GM18520 (cell line): ENCODE results near the gene LIMS4.
"Not testable (repeated sequence)": the region's sequence is repeated elsewhere in the genome, so short reads cannot be mapped to it uniquely, and the experiment has no call there.

ENCODE experiments used
- ATAC-seq: cut with Tn5 transposase; IDR thresholded peaks from one replicate; pipeline ENCODE4 v1.9.1; 2021; ENCODE audit not compliant: unreplicated experiment

The LIMS4 gene

DNA sequence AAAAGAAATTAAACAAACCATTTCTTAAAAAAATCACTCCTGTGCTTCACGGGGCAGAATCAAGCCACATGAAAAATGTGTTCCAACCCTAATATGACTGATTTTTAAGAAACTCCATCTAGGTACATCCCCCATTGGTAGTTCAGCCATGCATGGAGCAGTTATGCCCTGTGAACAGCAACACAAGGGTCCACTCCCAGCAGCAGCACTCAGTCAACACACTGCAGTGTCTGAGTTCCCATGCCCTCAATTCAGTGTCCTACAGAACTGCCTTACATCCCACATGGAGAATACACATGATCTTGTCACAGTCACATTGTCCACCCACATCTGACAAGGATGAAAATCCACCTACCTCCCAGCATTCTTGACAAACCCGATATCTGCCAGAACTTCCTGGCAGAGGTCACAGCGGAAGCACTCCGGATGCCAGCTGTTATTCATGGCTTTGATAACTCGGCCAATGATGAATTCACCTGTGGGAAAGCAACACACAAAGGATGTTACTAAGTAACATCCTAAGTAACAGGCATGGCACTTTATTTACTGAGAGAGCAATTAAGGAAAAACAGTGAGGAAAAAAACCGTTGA is 17.4 kb downstream of the LIMS4 start:
- not testable (repeated sequence) for ATAC-seq

DNA sequence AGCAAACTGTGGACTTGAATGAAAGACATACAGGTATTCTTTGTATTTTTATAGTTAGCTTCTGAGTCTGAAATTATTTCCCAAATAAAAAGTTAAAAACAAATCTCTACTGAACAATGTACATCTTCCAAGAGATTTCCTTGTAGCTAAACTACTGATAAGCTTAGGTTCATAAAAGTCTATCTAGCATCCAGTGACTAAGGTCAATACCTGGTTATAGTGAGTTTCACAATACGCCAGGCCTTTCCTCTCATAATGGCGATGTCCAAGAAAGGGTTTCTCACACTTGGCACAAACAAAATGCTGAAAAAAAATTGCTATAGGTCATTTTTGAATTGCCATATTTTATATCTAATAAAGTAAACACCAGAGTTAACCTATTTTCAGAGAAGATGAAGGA is 21.7 kb downstream of the LIMS4 start:
- not testable (repeated sequence) for ATAC-seq

DNA sequence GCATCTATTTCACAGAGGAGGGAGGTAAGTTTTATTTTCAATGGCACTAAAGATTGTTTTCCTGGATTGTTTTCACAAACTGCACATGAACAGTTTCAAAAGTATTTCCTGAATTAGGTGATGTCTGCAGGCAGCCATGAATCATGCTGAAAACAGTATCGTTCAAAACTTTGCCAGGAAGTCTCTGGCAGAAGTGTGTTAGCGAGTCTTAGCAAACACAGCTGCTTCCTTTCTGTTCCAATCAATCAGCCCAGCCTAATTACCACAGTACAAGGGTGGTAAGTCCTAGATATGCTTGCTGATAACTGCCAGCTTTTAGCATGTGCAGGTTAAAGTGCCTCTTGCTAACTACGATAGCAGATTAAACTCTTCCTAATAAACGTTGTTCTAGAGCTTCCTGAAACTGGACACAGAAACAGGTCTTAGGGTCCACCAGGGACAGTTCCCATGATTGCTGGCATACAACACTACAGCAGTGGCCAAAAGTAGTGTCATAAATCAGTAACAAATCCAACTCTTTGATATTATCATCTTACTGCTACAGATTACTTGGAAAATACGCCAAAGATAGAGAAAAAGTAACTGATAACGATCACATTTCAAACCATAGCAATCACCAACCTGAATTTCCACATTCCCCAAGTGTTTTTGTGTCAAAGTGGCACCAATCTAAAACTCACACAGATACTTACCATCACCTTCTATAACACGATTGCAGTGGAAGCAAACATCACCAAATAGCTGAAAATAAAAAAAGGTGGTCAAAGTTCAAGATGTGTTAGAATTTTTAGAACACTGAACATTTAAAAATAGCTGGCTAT is 23.3 kb downstream of the LIMS4 start:
- ATAC-seq, result not testable (repeated sequence)

DNA sequence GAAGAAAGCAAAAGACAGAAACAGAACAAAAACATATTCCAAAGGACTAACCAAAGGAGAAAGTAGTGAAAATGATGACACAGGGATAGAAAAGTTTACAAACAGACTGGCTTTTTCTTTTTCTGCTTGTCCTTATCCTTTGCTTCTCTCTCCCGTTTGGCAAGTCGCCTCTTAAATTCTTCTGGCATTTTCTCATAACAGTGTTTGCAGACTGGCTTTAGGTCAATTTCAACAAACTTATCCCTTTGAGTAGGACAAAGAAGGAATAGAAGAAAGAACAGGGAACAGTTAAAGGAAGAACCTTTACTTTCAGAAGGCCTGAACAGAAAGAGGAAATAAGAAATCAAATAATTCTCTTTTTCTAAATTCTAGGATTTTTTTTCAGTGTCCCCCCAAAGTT is 26.0 kb downstream of the LIMS4 start:
- not testable (repeated sequence) for ATAC-seq

DNA sequence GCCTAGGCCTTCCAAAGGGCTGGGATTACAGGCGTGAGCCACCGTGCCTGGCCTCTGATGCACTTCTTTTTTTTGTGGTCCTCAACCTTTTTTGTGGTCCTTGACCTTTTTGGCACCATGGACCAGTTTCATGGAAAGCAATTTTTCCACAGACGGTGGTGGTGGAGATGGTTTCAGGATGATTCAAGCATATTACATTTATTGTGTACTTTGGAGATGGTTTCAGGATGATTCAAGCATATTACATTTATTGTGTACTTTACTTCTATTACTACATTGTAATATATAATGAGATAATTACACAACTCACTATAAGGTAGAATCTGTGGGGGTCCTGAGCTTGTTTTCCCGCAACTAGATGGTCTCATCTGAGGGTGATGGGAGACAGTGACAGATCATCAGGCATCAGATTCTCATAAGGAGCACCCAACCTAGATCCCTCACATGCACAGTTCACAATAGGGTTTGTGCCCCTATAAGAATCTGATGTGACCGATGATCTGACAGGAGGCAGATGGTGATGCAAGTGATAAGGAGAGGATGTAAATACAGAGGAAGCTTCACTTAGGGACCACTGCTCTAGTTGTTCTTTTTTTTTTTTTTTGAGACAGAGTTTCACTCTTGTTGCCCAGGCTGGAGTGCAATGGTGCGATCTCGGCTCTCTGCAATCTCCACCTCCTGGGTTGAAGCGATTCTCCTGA is 29.2 kb downstream of the LIMS4 start:
- ATAC-seq, result not testable (repeated sequence)

DNA sequence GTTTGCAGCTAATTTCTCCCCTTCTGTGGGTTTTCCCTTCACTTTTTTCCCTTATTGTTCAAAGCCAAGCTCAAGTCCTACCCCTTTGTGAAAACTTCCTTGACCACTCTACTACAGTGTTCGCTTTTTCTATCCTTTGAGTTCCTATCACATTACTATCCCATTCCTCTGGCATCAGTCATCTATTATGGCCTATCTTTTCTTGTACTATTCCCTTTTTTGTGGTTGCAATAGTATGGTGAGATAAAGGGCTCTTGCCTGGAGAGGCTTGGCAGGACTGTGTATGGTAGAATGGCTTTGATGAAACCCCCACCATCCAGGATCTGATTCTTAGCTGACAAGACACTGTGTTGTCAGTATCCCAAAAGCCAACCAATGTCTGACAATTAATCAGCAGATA is 30.7 kb downstream of the LIMS4 start:
- ATAC-seq, result not testable (repeated sequence)

DNA sequence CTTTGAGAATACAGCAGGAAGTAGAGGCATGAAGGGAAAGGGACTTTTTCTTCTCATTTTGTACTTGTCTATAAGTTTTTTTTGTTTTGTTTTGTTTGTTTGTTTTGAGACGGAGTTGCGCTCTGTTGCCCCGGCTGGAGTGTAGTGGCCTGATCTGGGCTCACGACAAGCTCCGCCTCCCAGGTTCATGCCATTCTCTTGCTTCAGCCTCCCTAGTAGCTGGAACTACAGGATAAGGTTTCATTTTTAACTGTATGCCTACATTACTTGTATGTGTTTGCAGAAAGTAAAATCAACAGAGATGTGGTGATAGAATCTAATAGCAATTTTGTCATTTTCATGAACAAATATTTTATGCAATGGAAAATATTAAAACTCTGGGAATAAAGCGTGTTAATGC is 38.1 kb downstream of the LIMS4 start:
- not testable (repeated sequence) for ATAC-seq

DNA sequence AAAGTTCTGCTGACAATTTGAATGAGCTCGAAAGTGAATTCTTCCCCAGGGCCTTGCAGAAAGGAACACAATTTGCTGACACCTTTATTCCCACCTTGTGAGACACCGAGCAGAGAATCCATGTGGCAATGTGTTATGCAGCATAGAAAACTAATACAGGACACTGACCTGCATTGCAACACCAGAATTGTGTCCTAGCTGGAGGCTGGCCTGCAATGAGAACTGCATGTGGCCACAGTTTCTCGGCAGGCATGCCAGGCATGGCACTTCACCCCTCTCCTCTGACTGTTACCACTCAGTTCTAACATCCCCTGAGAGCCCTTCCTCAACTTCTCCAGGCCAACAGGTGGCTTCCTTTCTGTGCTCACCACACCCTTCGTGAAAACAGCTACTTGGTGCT is 46.9 kb downstream of the LIMS4 start:
- ATAC-seq, result not testable (repeated sequence)

DNA sequence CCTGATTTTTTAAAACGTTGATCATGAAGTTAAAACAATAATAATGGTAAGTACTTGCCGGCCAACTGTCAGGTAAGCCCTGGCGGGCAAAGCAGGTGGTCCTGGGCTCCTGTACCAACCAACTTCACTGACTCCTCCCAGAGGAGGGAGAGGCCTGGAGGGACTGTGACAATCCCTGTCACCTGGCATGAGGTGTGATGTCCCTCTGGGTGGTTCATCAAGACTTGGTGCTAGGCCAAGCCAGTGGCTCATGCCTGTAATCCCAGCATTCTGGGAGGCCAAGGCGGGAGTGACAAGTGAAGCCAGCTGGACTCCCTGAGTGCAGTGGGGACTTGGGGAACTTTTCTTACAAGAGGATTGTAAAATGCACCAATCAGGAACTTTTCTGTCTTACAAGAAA is 48.2 kb downstream of the LIMS4 start:
- not testable (repeated sequence) for ATAC-seq

DNA sequence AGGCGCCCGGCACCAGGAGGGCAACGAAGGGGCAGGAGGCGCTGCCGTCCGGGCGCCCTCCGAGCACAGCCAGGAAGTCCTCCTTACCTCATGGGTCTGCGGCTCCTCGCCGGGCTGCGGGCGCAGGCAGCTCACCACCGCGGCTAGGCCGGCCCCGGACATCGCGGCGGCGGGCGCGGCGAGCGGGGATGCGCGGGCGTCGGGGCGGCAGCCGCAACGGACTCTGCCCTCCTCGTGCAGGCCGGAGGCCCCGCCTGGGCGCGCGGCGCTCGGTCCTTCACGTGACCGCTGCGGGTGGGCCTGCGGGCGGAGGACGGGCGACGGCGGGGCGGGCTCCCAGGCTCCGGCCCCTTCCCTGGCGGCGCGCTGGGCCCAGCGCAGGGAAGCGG is 49.0 kb downstream of the LIMS4 start:
- ATAC-seq, result not testable (repeated sequence)

DNA sequence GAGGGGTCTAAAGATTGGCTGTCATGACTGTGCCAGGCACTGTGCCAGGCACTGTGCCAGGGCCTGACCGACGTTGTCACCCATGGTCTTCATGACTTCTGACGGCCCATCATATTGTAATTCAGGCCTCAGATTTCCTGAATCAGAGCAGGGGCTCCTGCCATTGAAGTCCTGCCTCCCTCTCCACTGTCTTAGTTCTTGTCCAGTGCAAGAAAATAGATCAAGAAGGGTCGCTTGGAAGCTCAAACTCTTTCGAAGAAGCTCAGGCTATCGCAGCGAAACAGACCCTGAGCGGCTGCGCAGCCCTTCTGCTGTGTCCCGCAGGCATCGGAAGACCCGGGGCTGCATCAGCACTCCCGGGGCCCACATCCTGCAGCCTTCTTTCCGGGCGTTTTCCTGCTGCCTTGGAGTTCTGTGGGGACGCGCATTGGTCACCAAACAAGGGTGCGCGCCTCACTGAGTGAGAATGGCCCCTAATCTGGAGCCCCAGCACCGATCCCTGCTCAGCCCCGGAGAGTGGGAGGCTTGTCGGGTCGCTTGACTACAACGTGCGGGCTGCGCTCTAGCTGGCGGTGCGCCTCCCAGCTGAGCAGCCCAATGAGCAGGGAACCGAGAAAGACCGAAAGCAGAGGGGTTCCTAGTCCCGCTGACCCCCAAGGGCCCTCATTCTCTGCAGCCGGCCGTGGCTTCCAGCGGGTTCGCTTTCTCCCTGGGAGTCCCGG is 49.6 kb downstream of the LIMS4 start:
- not testable (repeated sequence) for ATAC-seq

DNA sequence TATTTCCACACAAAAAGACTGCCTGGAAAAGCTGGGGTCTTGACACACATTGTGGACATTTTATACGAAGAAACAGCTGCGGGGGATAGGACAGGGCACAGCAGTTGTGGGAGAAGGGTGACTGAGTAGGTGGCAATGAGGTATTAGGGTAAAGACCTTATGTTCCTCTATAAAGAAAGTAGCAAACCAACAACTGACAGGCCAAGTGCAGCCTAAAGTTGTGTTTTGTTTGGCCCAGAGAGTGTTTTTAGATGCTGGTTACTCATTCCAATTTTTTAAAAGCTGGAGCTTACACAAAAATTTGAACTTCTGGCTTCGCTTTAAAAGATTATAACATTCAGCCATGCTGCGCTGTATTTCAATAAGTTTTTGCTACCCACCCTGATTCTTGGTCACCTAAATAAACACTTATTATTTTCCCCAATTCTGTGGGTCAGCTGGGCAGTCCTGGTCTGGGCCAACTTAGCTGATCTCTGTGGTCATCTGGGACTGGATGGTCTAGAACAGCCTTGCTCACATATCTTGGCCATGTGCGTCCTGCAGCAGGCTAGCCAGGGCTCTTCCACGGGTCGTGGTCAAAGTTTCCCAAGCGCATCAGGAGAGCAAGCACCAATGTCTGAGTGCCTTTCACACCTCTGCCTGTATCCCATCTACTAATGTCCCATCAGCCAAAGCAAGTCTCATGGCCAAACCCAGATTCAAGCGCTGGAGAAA is 51.8 kb downstream of the LIMS4 start:
- not testable (repeated sequence) for ATAC-seq

DNA sequence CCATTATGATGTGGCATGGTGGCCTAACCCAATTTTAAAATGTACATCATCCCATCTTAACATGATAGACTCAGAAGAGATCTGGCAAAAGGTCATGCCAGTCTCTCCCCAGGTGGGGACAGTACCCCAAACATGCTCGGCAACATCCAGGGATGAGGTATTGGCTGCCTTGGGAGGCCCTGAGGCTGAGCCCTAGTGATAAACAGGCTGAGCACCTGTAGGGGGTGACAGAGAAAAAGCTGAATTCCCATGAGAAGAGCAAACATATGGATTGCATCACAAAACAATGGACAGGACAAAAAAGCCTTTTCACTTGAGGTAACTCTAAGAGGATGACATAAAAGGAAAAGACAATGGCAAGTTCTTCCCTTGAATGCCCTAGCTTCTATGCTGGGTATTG is 65.5 kb downstream of the LIMS4 start:
- not testable (repeated sequence) for ATAC-seq

DNA sequence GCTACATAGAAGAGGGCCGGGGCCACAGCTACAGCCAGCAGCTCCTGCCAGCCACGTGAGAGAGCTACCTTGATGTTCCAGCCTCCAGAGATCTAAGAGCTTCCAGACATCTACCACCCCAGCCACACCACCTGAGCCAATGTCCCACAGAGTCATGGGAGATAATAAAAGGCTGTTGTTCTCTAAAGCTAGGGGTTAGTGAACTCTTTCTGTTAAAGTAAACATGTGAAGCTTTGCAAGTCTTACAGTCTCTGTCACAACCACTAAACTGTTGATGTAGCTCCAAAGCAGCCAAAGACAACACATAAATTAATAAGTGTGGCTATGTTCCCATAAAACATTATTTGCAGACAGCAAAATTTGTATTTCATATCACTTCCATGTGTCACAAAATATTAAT is 67.6 kb downstream of the LIMS4 start:
- ATAC-seq, result not testable (repeated sequence)

DNA sequence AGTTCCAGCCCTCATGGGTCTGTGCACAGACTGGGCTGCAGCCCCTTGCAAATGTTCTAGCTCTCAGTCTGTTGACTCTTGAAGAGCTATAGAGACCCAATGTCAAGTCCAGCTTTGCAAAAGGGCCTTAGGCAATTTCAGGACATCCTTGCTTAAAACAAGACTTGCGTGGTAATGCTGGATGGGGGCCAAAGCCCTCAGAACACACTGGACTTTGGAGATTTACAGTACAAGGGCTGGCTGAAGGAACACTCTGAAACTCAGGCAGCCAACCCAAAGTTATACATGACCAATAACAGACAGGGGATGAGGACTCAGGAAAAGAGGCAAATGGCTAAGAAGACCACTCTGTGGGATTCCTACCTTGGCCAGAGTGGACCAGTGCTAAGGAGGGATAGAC is 68.4 kb downstream of the LIMS4 start:
- not testable (repeated sequence) for ATAC-seq

DNA sequence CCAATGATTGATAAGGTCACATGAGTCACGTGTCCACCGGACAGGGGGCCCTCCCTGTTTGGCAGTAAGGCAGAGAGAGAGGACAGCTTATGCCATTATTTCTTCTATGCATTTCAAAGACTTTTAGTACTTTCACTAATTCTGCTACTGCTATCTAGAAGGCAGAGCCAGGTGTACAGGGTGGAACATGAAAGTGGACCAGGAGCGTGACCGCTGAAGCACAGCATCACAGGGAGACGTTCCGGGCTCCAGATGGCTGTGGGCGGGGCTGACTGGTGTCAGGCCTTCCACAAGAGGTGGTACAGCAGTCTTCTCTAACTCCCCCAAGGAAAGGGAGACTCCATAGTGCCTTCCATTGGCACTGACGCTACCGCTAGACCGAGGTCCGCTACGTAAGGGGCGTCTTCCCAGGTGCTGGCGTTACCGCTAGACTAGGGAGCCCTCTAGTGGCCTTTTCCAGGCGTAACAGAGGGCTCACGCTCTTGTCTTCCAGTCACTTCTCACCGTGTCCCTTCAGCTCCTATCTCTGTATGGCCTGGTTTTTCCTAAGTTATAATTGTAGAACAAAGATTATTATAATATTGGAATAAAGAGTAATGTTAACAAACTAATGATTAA is 71.5 kb downstream of the LIMS4 start:
- not testable (repeated sequence) for ATAC-seq

DNA sequence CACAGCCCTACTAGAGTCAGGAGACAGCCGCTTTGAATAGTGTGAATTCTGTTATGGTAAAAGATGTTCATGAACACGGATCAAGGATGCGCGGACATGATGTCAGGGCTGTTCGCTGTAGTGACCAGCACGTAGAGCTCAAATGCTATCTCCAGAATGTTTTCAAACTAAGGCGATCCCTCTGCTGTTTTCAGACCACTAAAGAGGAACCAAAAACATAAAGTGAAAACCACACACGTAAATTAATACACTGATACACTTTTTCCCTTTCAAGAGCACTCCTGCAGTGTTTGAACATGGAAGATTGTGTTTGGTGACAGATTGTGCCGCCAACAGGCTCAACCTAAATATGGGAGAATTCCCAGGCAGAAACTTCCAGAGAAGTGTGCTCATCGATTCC is 73.2 kb downstream of the LIMS4 start:
- not testable (repeated sequence) for ATAC-seq

DNA sequence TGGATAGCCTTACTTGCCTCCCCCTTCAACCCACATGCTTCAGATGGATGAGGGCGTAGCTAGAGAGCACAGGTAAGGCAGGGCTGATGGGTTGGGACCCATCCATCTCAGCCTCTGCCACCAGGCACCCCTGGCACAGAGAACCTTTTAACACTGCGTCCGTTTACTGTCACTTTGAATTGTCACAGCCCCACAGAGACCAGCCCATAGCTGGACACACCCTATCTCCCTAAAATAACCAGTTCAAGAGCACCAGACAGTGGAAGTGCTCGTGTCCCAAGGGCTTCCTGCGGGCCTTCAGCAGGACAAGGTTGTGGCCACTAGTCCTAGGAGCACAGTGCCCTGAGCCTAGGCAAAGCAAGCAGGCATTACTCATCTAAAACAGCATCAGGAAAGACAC is 76.6 kb downstream of the LIMS4 start:
- not testable (repeated sequence) for ATAC-seq
